ENCODE results near the gene C6orf132.
A peak's percentile ranks its signal among the peaks of the same experiment; 100 is the strongest.

C6orf132 gene

GRCh38 chr6:42104095-42104803 lies 38.2 kb downstream of the C6orf132 start:
- DNase-seq = no peak

GRCh38 chr6:42103753-42104094 lies 38.7 kb downstream of the C6orf132 start:
- DNase-seq = no peak

- DNase-seq = no peak
Observed at GRCh38 chr6:42103216-42103615, 39.2 kb downstream of the C6orf132 start.

GRCh38 chr6:42101186-42101657 lies 41.2 kb downstream of the C6orf132 start:
- DNase-seq = no peak

GRCh38 chr6:42100029-42100901 lies 42.2 kb downstream of the C6orf132 start:
- no peak for DNase-seq

- DNase-seq = no peak
Observed at GRCh38 chr6:42099340-42100028, 42.9 kb downstream of the C6orf132 start.

- DNase-seq = no peak
Observed at GRCh38 chr6:42095776-42096541, 46.5 kb downstream of the C6orf132 start.

- DNase-seq = no peak
Observed at GRCh38 chr6:42095094-42095493, 47.3 kb downstream of the C6orf132 start.

GRCh38 chr6:42093582-42094329 lies 48.7 kb downstream of the C6orf132 start:
- no peak for DNase-seq

- no peak for DNase-seq
Observed at GRCh38 chr6:42091718-42092023, 50.7 kb downstream of the C6orf132 start.

- DNase-seq = no peak
Observed at GRCh38 chr6:42090819-42091717, 51.4 kb downstream of the C6orf132 start.

- DNase-seq = no peak
Observed at GRCh38 chr6:42088101-42088591, 54.3 kb downstream of the C6orf132 start.

- DNase-seq = no peak
Observed at GRCh38 chr6:42086046-42087035, 56.1 kb downstream of the C6orf132 start.

GRCh38 chr6:42084889-42085288 lies 57.5 kb downstream of the C6orf132 start:
- no peak for DNase-seq

- no peak for DNase-seq
Observed at GRCh38 chr6:42083530-42083929, 58.9 kb downstream of the C6orf132 start.

GRCh38 chr6:42079941-42080464 lies 62.4 kb downstream of the C6orf132 start:
- no peak for DNase-seq

GRCh38 chr6:42078386-42078785 lies 64.0 kb downstream of the C6orf132 start:
- DNase-seq = no peak

- peak in 1 of 2 experiments; percentile 64 for DNase-seq
Observed at GRCh38 chr6:42075159-42075838, 67.1 kb downstream of the C6orf132 start.

- DNase-seq = no peak
Observed at GRCh38 chr6:42073287-42073686, 69.1 kb downstream of the C6orf132 start.
